Measurements from ENCODE around the gene GRAP2. TPM values are rescaled to one million over a fixed set of nuclear protein-coding genes. Genes with fewer than 3 reads are reported as not detected.

The GRAP2 gene
- total RNA-seq, 1 donor from 2014 or later, result not detected

DNA sequence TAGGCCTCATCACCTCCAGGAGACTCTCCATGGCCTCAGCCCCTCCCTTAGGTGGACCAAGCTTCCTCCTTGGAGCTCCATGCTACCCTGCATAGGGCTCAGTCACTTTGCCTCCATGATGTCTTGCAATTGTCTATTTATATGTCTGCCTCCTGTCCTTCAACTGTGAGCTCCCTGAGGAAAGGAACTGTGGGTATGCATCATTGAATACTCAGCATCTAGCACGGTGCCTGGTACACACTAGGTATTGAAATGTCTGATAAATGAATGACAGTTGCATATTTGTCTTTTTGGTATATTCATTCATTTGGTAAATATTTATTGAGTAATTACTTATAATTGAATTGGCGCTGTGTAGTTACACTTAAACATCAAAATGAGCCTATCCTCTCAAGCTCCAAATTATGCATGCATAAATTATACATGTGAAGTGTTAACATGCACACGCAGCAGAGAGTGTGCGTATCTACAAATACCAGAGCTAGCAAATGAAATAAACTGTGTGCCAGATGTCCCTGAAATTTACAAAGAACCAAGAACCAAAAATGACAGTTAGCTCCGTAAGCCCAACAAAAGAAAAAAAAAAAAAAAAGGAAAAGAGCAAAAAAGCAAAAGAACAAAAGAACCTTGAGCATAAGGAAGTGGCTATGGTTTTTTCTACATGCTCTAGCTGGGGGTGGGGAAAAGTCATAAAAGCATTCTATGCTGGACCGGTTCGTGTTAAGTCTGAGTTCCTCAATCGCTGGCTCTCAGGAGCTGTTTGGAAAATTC is 25.2 kb downstream of the GRAP2 start:
- DNase-seq, result no peak

DNA sequence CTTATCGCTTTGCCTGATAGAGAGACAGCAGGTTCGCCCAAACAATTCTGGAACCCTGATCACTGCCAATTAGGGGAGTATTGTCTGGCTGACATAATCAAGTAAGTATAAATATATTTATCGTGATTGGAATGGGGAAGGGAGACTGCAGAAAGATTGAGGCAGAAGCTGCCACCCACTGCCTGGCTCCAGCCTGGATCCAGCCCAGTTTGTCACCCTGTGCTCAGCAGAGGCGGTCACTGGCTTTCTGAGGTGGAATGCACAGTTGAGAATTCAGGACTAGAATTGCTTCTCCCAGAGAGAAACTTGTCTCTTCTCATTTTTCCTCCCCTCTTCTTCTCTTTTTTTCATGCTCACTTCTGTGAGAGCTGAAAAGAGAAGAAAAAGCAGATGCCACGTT is 25.9 kb downstream of the GRAP2 start:
- DNase-seq, result no peak

DNA sequence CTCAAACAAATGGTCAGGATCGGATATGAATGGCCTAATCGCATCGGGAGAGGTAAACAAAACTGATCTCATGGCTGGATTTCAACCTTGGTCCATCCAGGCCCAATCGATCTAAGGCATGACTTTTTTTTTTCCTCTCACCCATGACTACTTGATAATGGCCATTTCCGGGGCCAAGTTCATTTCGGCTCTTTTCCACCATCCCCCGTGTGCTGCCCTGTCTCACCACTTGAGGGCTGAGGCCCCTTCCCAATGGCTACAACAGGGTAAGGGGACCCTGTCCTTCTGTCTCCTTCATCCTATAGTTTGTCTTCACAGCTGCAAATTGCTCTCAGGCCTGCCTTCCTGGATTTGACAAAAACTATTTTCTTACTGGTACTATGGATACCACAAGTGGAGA is 26.7 kb downstream of the GRAP2 start:
- DNase-seq, result no peak

DNA sequence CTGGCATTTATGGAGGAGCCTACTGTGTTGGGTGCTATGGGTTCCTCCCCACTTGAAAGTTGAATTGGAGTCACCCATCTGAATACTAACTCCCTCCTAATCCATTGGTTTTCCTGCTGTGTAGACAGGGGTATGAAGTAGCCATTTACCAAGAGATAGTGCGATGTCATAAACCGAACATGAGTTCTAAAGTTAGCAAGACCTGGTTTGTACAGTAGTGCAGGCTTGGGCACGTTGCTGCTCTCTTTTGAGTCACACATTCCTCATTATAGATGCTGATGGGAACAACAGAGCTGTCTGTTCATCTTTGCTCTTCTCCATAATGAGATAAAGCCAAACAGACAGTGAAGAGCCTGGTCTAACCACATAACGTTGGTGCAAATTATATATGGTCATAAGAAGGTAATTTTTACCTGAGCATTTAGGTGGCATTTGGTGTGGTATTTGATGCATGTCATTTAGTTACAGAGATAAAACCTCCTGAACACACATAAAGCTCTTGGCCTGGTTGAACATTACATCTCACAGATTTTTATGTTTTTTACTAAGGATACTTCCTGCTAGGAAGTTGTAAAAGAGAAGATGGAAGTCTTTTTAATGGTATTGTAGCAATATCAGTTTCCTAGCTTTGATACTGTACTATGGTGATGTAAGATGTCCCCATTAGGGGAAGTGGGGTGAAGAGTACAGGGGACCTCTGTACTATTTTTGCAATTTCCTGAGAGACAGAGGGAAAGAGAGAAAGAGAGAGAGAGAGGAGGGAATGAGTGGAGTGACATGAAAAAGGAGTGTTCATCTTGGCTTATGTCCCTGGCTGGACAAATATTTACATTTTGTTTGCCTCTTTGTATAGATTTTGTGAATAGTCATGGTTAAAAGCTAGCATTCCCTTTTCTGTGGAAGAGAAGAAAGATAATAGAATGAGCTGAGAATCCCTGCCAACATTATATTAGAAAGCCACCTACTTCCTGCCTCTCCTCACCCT is 27.9 kb downstream of the GRAP2 start:
- DNase-seq, result no peak

DNA sequence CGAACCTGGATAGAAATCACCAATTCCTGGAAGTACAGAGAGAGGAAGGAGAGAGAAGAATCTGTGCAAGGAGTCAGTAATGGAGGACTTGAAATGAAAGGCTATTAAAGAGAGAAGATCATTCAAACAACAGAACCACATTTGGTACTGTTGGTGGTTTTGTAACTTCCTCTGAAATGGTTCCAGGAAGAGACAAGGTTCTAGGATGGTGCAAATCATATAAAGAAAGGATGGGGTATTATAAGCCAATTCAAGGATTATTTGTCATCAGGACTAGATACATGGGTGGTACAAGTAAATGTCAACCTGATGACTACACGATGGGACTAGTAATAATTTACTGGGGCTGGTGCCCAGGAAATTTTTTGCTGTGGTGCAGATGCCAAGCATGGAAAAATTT is 30.4 kb downstream of the GRAP2 start:
- no peak for DNase-seq

DNA sequence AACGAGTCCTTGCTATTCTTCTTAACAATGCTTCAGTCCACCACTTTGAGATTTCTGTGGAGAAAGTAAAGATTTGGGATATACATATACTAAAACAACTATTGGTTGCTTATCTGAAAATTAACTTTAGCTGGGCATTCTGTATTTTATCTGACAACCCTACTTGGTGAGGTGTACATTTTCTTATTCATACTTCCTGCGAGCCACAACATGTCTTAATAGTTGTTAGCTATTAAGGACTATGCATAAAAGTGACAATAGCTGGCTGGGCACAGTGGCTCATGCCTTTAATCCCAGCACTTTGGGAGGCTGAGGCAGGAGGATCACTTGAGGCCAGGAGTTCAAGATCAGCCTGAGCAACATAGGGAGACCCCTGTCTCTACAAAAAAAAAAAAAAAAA is 31.3 kb downstream of the GRAP2 start:
- no peak for DNase-seq

DNA sequence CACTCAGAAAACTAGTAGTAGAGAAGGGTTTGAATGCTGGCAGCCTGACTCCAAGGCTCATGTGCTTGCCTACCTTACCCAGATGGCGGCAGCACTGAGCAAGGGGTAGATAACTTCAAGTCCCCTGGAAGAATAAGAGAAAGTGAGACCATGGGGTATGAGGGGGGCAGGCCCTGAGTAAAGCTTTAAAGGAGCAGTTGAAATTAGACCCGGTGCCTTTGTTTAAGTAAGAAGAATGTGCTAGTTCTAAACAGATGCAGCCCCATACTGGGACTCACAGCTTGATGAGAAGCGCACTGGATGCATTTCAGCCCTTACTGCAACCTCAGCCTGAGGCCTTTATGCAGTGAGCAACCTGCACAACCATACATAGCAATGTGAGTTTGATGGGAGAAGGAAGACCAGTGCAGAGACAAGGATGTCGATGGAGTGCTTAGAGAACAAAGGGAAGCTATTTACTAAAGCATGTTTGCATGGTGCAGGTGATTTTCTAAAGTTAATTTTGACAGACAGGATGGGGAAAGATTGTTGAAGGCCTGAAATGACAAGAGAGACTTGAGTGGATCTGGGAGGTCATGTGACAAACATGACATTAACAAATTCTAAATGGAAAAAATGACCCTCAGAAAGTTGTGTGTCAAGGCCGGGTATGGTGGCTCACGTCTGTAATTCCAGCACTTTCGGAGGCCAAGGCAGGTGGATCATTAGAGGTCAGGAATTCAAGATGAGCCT is 32.2 kb downstream of the GRAP2 start:
- DNase-seq, result peak; percentile 62

DNA sequence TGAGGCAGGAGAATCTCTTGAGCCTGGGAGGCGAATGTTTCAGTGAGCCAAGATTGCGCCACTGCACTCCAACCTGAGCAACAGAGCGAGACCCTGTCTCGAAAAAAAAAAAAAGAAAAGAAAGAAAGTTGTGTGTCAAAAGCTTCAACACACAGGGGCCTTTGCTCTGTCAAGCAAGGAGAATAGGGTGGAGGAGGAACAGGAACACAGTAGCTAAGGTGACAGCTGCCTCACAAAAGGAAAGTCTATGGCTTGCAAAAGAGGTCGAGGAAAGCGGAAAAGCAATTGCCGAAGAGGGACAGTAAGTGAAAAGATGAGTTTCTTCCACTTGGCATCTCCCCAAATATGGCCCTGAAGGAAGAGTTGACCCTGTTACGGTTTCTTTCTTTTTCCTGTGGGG is 32.9 kb downstream of the GRAP2 start:
- DNase-seq, result no peak

DNA sequence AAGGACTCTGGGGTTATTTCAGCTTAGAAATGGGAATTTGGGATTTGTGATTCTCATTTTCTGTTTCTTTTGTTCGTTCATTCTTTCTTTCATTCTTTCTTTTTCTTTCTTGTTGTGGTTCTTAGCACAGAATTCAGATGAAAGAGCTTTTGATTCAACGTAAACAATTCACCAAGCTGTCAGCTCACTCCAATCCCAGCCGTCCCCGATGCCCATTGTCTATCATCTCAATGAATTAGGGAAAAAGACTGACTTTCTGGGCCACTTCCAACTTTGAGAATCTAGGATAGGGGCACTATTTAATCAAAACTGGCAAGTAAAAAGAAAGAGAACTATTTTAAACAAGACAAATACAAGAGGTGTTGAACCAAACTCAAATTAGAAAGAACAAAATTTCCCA is 34.2 kb downstream of the GRAP2 start:
- DNase-seq, result no peak

DNA sequence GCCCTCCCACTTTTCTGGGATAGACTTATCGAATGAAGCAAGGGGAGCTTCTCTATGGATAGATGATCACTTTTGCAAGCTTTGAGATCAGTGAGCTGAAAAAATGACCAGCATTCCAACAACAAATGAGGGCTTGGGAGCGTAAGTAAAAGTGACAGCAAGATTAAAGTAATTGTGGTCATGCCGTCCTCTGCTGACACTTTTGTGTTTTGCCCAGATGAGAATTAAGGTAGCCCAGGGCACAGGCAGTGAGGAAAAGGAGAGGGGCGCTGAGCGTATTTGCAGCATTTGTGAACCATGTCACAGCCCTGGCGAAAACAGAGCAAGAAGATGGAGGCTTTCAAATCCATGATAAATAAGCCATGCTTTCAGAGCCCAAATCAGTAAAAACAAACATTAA is 34.7 kb downstream of the GRAP2 start:
- DNase-seq, result no peak

DNA sequence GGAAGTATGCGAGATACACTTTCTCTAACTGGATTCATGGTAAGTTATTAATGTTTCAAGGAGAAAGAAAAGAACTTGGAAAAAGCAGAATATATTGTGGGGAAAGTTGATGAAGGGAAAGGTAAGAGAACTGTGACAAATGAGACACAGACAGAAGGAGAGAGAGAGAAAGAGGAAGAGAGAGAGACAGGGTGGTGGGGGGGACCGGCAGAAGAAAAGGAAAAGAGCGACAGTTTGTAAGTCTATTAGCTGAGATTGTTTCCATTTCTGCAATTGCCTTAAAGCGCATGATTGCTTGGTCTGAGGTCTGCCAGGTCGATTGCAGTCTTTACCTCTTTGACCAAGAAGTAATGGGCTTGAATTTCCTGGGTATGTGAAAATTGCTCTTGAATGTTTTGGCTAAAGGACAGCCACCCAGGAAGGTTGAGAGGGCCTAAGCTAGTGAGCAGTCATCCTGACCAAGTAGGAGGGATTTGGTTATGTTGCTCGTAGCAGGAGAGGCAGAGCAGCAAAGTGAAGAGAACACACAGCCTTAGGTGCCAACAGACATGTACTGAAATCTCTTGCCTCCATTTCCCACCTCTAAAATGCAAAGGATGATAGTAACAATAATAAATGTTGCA is 35.8 kb downstream of the GRAP2 start:
- DNase-seq, result no peak

DNA sequence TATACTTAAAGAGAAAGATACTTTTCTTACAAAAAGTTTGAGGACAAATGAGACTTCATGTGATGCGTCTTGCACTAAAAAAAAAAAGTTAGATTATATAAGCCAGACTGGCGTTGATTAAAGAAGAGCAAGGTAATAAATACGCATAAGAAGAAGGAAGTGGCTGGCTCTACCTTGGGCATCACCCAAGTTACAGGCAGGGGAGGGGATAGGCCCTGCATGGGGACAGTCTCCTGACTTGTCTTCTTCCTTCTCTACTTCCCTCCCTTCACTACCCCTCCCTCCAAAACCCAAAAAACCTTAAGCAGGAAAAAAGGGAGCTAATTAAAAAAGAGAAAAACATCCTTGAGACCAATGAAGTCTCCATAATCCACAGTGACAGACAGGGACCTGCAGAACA is 37.0 kb downstream of the GRAP2 start:
- DNase-seq, result no peak

DNA sequence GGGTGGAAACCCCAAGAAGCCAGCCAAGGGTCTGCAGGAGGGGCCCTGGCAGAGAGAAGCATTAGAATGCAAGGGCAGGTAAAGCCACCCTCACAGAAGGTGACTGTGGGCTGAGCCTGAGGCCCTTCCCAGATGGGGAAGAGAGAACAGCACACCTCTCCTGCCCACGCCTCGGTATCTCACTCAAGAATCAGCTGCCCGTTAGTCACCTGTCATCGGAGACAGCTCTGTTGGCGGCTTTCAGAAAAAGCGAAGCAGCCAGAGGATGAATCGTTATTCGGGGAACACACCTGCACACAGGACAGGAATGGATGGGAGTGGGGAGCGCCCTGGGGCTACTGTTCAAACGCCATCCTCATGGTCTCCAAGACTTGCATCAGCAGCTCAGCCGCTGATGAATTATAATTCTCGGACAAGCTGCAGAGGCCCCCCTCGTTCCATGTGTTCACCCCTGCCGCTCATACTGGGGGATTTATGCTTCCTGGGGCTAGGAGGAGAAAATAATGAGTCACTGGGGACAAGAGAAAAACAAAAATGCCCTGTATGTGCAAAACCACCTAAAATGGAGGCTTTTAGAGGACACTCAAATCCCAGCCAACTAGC is 37.7 kb downstream of the GRAP2 start:
- no peak for DNase-seq

DNA sequence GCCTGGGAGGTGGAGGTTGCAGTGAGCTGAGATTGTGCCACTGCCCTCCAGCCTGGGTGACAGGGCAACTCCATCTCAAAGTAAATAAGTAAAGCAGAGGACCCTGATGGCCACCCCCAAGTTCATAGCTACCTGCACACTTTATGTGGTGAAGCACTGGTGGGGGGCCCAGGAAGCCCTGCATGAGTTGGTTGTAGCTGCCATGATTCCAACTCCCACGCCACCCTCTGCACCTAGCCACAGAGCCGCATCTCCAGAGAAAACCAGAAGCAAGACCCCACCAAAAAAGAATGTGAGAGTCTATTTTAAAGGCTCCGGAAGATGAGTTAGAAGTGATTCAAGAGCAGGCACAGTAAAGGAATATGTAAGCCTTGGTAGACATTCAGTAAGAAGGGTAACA is 38.9 kb downstream of the GRAP2 start:
- no peak for DNase-seq

DNA sequence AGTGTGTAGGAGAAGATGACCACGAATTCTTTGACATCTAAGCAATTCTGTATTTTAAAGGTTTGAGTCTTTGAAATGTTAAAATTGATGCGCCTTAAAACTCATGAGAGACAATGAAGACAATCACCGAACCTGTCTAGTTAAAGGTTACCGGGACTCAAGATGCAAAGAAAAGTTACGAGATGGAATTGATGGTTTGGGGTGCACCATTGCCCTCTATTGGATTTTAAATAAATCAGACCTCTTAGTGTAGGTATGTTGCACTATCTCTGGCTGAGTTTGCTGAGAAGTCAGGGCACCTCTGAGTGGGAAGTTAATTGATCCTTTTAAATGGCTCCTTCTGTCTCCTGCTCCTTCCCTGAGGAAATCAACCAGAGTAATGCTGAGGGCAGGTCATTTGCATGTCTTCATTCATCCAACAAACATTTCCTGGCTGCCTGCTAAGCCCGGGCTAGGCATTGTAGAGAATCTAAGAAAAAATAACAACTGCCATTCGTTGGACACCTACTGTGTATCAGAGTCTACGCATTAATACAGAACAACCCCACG is 39.9 kb downstream of the GRAP2 start:
- DNase-seq, result no peak

DNA sequence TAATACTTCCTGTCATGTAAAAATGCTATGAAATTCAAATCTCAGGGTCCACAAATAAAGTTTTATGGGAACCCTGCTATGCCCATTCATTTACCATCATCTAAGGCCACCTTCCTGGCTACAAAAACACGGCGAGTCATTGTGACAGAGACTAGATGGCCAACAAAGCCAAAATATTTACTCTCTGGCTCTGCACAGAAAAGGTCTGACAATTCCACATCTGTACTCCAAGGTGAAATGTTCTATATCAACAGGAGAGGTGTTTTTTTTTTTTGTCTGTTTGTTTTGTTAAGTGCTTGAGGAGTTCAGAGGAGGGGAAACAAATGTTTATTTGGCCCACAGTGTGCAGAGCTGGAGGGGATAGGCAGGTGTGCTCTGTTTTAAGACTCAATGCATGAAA is 40.7 kb downstream of the GRAP2 start:
- no peak for DNase-seq

DNA sequence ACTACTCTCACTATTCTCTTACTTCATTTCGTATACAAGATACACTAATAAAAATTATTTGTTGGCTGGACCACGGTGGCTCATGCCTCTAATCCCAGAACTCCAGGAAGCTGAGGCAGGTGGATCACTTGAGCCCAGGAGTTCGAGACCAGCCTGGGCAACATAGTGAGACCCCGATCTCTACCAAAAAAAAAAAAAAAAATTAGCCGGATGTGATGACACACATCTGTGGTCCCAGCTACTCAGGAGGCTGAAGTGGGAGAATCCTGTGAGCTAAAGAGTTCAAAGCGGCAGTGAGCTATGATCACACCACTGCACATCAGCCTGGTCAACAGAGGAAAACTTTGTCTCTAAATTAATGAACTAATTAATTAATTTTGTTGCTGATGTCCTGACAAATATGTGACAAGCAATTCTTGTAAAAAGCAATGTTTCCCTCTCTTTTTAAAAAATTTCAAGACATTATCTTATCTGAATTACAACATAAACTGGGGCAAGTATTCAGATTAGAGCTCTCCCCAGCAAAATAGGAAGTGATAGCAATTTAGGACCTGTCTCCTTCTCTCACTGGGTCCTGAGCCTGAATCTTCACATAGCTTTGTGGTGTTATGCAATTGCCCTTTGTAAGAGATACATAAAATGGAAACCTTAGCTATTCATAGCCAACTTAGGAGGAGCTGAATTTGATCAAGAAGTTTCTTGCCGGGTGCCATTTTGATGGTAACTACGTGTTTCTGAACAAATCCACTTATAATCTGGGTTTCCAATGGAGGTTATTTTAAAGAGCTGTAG is 41.8 kb downstream of the GRAP2 start:
- DNase-seq, result no peak

DNA sequence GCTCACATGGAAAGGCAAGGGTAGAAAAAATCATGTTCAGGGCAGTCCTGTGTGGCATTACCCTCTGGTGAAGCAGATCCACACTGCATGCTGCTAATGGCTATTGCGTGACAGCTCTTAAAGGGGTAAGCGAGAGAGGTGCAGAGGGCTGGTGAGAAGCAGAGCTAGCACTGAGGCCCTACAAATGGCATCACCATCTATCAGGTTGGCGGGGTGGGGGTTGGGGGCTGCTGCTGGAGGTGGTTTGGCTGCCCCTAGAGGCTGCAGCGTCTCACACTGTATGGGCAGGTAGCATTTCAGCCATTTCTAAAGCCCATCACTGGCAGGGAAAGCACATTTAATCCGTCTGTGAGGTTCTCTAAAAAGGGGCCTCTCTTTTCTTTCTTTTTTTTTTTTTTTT is 42.5 kb downstream of the GRAP2 start:
- no peak for DNase-seq

DNA sequence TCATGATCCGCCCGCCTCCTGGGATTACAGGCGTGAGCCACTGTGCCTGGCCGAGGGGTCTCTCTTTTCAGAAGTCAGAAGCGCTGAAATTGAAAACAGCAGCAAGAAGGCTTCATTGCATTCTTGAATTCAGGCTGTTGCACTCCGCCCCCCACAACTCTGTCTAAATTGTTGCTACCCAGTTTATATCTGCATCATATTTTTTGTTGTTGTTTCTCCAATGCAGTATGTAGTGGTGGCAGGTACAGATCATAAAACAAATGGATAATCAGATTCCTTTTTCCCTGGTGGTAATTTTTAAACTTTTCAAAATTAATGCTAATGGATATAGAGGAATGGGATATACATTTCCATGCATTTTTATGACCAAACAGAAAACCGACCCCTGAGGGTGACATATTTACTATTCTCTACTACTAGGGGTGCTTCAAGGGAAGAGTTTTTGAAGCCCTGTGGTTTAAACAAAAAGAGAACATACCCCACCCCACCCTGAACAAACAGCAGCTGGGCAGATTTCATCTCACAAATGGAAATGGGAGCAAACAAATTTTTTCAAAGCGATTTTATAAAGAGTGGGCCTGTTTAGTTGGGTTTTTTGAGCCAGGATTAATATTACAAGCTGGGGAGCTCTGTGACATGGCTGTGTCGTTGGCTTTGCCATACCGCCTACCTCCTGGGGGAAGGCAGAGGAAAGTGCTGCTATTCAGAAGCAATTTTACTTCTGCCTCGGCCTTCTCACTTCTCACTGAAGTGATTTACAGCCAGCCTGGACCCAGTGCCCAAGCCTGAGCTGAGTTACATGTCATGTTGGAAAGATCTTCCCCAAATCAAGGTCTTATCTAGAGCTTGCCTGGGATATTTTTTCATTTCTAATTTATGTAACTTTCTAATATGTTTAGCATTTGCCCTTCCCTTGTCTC is 43.3 kb downstream of the GRAP2 start:
- no peak for DNase-seq

DNA sequence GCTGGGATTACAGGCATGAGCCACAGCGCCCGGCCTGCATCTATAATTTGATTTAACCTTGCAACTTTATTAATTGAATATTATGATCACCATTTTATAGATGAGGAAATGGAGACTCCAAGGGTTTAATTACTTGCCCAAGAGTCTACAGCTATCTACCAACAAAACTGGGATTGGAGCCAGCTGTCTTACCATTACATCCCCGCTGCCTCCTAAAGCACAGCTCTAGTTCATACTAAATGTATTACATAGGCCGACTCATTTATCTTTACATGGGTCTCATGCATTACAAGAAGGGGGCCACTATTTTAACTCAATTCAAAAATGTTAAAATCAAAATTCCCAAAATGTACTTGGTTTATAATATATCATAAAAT is 45.2 kb downstream of the GRAP2 start:
- no peak for DNase-seq
